HG03095 (cell line): ENCODE data around the gene PDE7B.

Source experiments
- ATAC-seq: cut with Tn5 transposase; IDR thresholded peaks from one replicate; pipeline ENCODE4 v1.9.1; 2021; ENCODE audit warnings: moderate library complexity; ENCODE audit not compliant: unreplicated experiment

The PDE7B gene

GRCh38 chr6:135983093-135983492 lies 131.6 kb downstream of the PDE7B start:
- ATAC-seq, result no peak

- no peak for ATAC-seq
Measured at GRCh38 chr6:135983718-135984343, 132.3 kb downstream of the PDE7B start.

- ATAC-seq, result no peak
Measured at GRCh38 chr6:135985471-135985870, 134.0 kb downstream of the PDE7B start.

- no peak for ATAC-seq
Measured at GRCh38 chr6:135987226-135987625, 135.7 kb downstream of the PDE7B start.

- ATAC-seq, result no peak
Measured at GRCh38 chr6:135990439-135990838, 138.9 kb downstream of the PDE7B start.

GRCh38 chr6:135990855-135991464 lies 139.5 kb downstream of the PDE7B start:
- ATAC-seq, result no peak

- ATAC-seq, result no peak
Measured at GRCh38 chr6:135992739-135993138, 141.2 kb downstream of the PDE7B start.

GRCh38 chr6:135993361-135993760 lies 141.9 kb downstream of the PDE7B start:
- ATAC-seq, result no peak

GRCh38 chr6:135994857-135995544 lies 143.5 kb downstream of the PDE7B start:
- ATAC-seq, result no peak

- no peak for ATAC-seq
Measured at GRCh38 chr6:135995545-135995898, 144.0 kb downstream of the PDE7B start.

GRCh38 chr6:135996668-135997067 lies 145.2 kb downstream of the PDE7B start:
- ATAC-seq, result no peak

- no peak for ATAC-seq
Measured at GRCh38 chr6:135999393-135999792, 147.9 kb downstream of the PDE7B start.

GRCh38 chr6:136007345-136007744 lies 155.8 kb downstream of the PDE7B start:
- no peak for ATAC-seq

- no peak for ATAC-seq
Measured at GRCh38 chr6:136011475-136011874, 160.0 kb downstream of the PDE7B start.

GRCh38 chr6:136012198-136012887 lies 160.8 kb downstream of the PDE7B start:
- ATAC-seq, result no peak

GRCh38 chr6:136012943-136013342 lies 161.4 kb downstream of the PDE7B start:
- ATAC-seq, result no peak

- ATAC-seq, result no peak
Measured at GRCh38 chr6:136014454-136015437, 163.2 kb downstream of the PDE7B start.

- ATAC-seq, result no peak
Measured at GRCh38 chr6:136015531-136015930, 164.0 kb downstream of the PDE7B start.

GRCh38 chr6:136016228-136017225 lies 165.0 kb downstream of the PDE7B start:
- ATAC-seq, result no peak
